ENCODE data around the gene P4HA1. TPM values are rescaled to one million over a fixed set of nuclear protein-coding genes. Genes with fewer than 3 reads are reported as not detected.

The P4HA1 gene
- total and polyA plus RNA-seq, 4 donors, result 10.6 to 72.5 (median 28.6) TPM

DNA sequence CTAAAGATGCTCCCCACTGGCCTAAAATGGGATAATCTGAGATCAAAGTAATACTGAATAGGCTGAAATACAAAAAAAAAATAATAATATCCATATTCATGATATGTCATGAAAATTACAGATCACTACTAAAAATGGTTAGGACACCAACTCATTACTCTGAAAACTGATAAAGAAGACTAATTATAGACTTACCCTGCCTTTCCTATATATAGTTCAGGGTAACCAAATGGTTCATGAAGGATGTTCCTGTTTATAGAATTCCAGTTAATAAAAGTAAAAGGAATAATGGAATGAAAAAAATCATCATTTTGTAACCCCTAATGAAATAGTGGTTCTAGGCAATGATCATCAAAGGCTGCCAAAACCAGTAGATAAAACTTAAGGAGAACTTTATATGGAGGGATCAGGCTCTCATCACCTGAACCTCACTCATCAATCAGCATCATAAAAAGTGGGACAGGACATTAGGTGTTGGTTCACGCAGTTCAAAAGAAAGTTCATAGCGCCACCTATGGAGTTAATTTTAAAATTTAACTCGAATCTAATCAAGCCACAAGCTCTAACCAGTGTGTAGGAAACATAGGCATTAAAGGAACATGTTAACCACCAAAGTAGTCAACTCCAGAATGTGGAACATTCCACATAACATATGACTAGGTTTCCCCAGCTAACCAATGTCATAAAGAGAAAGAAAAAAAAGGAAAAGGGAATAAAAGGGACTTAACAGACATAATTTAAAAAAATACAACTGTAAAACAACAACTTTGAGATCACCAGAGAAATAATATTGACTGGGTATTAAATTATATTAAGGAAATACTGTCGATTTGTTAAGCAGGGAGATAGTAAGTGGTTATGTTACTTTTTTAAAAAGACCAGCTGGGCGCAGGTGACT lies 35.7 kb downstream of the P4HA1 start:
- peaks cover 0 to 2% of the 10 kb centered on the region in 2 donors for H3K36me3 ChIP-seq (ENCODE audit: control insufficient read depth in 1 of 2, insufficient read depth in 2 of 2, low read length in 1 of 2)
- intact Hi-C loops (cut with DNase I), result no loop called here
- no peaks in the 10 kb centered on the region for H3K27me3 ChIP-seq (ENCODE audit: control insufficient read depth in 1 of 2, insufficient read depth in 2 of 2, low read length in 1 of 2)
- H3K27ac ChIP-seq (ENCODE audit: low read depth in 1 of 2, low read length in 2 of 2), result no peak overlapping the region
- no peak for ATAC-seq (ENCODE audit: low FRiP score)
- DNase-seq, result no peak
- no peaks in the 10 kb centered on the region for H3K9me3 ChIP-seq (ENCODE audit: control insufficient read depth, low read length)
- no peak overlapping the region for H3K4me3 ChIP-seq (ENCODE audit: low read length in 2 of 2)
- H3K4me1 ChIP-seq (ENCODE audit: control insufficient read depth in 1 of 2, insufficient read depth in 2 of 2, low read length in 2 of 2), result no peaks in the 10 kb centered on the region
- WGBS, 2 donors, result 40 to 47% methylated on average over 5 of the region's 5 CpGs

DNA sequence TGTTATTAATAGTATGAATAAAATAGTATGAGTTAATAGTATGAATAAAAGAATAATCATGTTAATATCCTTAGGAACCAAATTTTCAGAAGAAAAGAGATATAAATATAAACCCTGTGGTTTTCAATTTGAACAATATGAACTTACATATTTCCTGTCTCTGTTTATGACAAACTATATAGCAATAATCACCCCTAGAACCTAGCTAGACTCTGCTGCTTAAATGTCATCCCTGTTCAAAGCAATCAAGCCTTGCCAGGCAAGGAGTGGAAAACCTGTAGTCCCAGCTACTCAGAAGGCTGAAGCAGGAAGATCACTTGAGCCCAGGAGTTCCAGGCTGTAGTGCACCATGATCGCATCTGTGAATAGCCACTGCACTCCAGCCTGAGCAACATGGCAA lies 36.5 kb downstream of the P4HA1 start:
- Histone ChIP-seq H3K9me3 (ENCODE audit: control insufficient read depth, low read length) (no peaks in the 10 kb centered on the region), H3K36me3 (ENCODE audit: control insufficient read depth in 1 of 2, insufficient read depth in 2 of 2, low read length in 1 of 2) (peaks cover 0 to 2% of the 10 kb centered on the region in 2 donors), H3K27ac (ENCODE audit: low read depth in 1 of 2, low read length in 2 of 2) (no peak overlapping the region), H3K4me3 (ENCODE audit: low read length in 2 of 2) (no peak overlapping the region), H3K27me3 (ENCODE audit: control insufficient read depth in 1 of 2, insufficient read depth in 2 of 2, low read length in 1 of 2) (no peaks in the 10 kb centered on the region), H3K4me1 (ENCODE audit: control insufficient read depth in 1 of 2, insufficient read depth in 2 of 2, low read length in 2 of 2) (no peaks in the 10 kb centered on the region)
- DNase-seq (no peak), ATAC-seq (ENCODE audit: low FRiP score) (no peak)
- 81 to 84% methylated on average over 1 of the region's 1 CpG for WGBS, 2 donors
- intact Hi-C loops (cut with DNase I), result no loop called here

DNA sequence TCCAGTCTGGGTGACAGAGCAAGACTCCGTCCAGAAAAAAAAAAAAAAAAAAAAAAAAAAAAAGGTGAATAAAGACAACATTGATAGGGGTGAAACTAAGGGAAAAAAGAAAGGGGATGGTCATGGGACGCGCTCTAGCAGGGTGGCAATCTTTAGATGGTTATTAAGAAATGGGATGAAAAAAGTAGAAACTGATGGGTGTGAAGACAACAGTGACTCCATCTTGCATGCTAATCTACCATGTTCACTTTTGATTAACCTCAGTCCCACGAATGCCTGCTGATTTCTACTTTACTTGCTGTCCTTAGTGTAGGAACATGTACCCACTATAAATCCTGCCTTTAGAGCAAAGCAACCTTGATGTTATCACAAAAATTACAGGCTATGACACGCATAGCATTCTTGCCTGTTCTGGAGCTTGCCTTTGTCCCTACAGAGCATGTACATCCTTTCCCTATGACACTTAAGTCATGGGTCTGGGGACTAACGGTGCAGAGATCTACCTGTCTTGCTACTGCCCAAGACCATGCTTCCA lies 38.5 kb downstream of the P4HA1 start:
- H3K36me3 ChIP-seq (ENCODE audit: control insufficient read depth in 1 of 2, insufficient read depth in 2 of 2, low read length in 1 of 2), result peaks cover 0 to under 1% of the 10 kb centered on the region in 2 donors
- no peak overlapping the region for H3K27ac ChIP-seq (ENCODE audit: low read depth in 1 of 2, low read length in 2 of 2)
- WGBS, 2 donors, result 95% methylated on average over 6 of the region's 6 CpGs
- intact Hi-C loops (cut with DNase I), result no loop called here
- ATAC-seq (ENCODE audit: low FRiP score) (no peak), DNase-seq (no peak)
- H3K4me1 ChIP-seq (ENCODE audit: control insufficient read depth in 1 of 2, insufficient read depth in 2 of 2, low read length in 2 of 2), result no peaks in the 10 kb centered on the region
- no peak overlapping the region for H3K4me3 ChIP-seq (ENCODE audit: low read length in 2 of 2)
- H3K9me3 ChIP-seq (ENCODE audit: control insufficient read depth, low read length), result no peaks in the 10 kb centered on the region
- no peaks in the 10 kb centered on the region for H3K27me3 ChIP-seq (ENCODE audit: control insufficient read depth in 1 of 2, insufficient read depth in 2 of 2, low read length in 1 of 2)

DNA sequence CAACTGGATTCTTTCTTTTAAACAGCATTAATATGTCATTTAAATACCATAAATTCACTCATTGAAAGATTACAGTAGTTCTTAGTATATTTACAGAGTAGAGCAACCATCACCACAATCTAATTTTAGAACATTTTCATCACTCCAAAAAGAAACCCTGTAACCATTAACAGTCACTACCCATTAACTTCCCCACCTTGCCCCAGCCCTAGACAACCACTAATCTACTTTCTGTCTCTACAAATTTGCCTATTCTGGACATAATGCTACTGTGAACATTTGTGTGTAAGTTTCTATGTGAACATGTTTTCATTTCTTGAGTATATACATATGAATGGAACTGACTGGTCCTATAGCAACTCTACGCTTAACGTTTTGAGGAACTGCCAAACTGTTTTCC lies 42.4 kb downstream of the P4HA1 start:
- WGBS, 2 donors, result 87 to 91% methylated on average over 2 of the region's 2 CpGs
- H3K27me3 ChIP-seq (ENCODE audit: control insufficient read depth in 1 of 2, insufficient read depth in 2 of 2, low read length in 1 of 2), result no peaks in the 10 kb centered on the region
- intact Hi-C loops (cut with DNase I), result no loop called here
- H3K4me3 ChIP-seq (ENCODE audit: low read length in 2 of 2), result no peak overlapping the region
- ATAC-seq (ENCODE audit: low FRiP score) (no peak), DNase-seq (no peak)
- H3K9me3 ChIP-seq (ENCODE audit: control insufficient read depth, low read length), result no peaks in the 10 kb centered on the region
- H3K27ac ChIP-seq (ENCODE audit: low read depth in 1 of 2, low read length in 2 of 2), result no peak overlapping the region
- no peaks in the 10 kb centered on the region for H3K36me3 ChIP-seq (ENCODE audit: control insufficient read depth in 1 of 2, insufficient read depth in 2 of 2, low read length in 1 of 2)
- no peaks in the 10 kb centered on the region for H3K4me1 ChIP-seq (ENCODE audit: control insufficient read depth in 1 of 2, insufficient read depth in 2 of 2, low read length in 2 of 2)

DNA sequence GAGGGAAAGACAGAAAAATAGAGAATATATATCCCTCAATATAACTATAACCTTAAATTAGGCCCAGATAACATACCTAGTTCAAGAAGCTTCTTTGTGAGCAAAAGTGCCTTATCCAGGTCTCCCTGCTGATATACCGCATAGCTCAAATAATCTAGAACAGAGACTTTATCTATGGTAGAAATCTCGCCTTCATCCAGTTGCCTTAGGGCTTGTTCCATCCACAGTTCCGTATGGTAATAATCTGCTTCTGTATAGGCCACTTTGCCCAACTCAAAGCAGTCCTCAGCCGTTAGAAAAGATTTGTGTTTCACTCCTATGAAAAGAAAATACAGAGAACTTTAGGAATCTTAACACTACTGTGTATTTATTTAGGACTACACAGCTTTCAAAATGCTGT lies 43.4 kb downstream of the P4HA1 start:
- Histone ChIP-seq H3K4me3 (ENCODE audit: low read length in 2 of 2) (no peak overlapping the region), H3K4me1 (ENCODE audit: control insufficient read depth in 1 of 2, insufficient read depth in 2 of 2, low read length in 2 of 2) (no peaks in the 10 kb centered on the region), H3K27ac (ENCODE audit: low read depth in 1 of 2, low read length in 2 of 2) (no peak overlapping the region), H3K9me3 (ENCODE audit: control insufficient read depth, low read length) (no peaks in the 10 kb centered on the region), H3K36me3 (ENCODE audit: control insufficient read depth in 1 of 2, insufficient read depth in 2 of 2, low read length in 1 of 2) (no peaks in the 10 kb centered on the region), H3K27me3 (ENCODE audit: control insufficient read depth in 1 of 2, insufficient read depth in 2 of 2, low read length in 1 of 2) (no peaks in the 10 kb centered on the region)
- ATAC-seq (ENCODE audit: low FRiP score) (no peak), DNase-seq (no peak)
- intact Hi-C loops (cut with DNase I), result no loop called here
- 82 to 84% methylated on average over 4 of the region's 4 CpGs for WGBS, 2 donors

DNA sequence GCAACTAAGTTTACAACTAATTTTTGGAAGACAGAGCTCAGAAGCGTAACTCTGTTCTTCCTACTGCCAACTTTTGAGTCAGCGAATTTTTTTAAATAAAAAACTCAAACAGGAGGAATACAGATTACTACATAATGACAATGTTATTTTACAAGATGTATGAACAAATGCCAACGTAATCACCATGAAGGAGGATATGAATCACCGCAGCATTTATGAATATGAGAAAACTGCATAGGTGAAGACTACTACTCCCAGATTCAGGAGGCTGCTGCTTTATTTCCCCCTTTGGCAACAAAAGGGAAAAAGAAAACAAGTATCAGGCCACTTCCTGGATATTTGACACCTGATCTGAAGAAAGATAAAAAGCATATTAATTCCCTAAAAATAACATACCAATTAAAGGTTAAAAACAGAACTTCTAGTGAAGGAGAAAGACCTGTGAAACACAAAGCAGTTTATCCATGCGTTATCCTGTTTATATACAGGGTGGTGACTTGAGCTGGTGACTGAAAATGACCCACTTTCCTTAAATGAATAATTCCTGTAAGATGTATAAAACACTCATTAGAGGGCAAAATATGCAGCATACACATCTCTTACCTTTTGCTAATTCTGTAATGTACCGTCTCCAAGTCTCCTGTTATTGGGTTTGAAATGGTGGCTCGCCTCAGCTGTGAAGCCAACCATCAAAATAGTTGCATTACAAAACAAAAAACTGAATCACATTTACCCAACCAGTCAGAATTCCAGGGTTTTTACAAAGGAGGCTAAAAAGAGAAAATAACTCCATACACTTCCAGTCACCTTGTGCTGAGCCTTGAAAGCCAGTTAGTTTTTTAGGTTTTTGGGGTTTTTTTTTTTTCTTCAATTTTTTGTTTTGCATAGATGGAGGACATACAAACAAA lies 52.0 kb downstream of the P4HA1 start:
- no peaks in the 10 kb centered on the region for H3K27me3 ChIP-seq (ENCODE audit: control insufficient read depth in 1 of 2, insufficient read depth in 2 of 2, low read length in 1 of 2)
- no peak overlapping the region for H3K4me3 ChIP-seq (ENCODE audit: low read length in 2 of 2)
- DNase-seq, result no peak
- no peak overlapping the region for H3K27ac ChIP-seq (ENCODE audit: low read depth in 1 of 2, low read length in 2 of 2)
- H3K36me3 ChIP-seq (ENCODE audit: control insufficient read depth in 1 of 2, insufficient read depth in 2 of 2, low read length in 1 of 2), result no peaks in the 10 kb centered on the region
- no peaks in the 10 kb centered on the region for H3K9me3 ChIP-seq (ENCODE audit: control insufficient read depth, low read length)
- peak; percentile 74 for ATAC-seq (ENCODE audit: low FRiP score)
- WGBS, 2 donors, result 42% methylated on average over 7 of the region's 7 CpGs
- intact Hi-C loops (cut with DNase I), result no loop called here
- no peaks in the 10 kb centered on the region for H3K4me1 ChIP-seq (ENCODE audit: control insufficient read depth in 1 of 2, insufficient read depth in 2 of 2, low read length in 2 of 2)

DNA sequence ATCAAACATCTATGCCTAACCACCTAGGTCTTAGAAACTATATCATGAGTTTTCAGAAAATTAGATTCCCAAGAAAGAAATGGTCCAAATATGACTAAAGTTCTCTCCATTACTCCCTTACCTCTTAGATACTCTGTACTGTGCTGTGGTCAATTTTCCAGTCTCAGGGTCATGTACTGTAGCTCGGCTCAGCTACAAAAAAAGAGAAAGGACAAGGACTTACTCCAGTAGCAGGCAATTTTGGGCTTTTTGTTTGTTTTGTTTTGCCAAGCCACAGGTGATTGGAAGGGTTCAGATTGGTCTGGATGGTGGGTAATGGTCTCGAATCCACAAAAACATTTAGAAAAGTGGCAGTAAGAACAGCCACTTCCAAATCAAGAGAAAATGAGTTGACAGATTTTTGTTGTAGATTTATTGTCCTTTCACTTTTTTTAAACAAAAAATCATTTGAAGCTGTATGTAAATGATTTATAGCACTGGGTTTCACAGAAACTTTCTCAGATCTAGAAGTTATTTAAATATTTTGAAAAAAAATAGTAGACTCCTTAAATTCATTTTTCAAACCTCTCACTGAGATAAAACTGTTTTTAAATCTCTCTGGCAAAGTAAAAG lies 52.8 kb downstream of the P4HA1 start:
- H3K4me3 ChIP-seq (ENCODE audit: low read length in 2 of 2), result no peak overlapping the region
- H3K36me3 ChIP-seq (ENCODE audit: control insufficient read depth in 1 of 2, insufficient read depth in 2 of 2, low read length in 1 of 2), result no peaks in the 10 kb centered on the region
- DNase-seq, result no peak
- H3K27ac ChIP-seq (ENCODE audit: low read depth in 1 of 2, low read length in 2 of 2), result no peak overlapping the region
- no peaks in the 10 kb centered on the region for H3K27me3 ChIP-seq (ENCODE audit: control insufficient read depth in 1 of 2, insufficient read depth in 2 of 2, low read length in 1 of 2)
- no peak for ATAC-seq (ENCODE audit: low FRiP score)
- 29 to 34% methylated on average over 2 of the region's 2 CpGs for WGBS, 2 donors
- intact Hi-C loops (cut with DNase I), result no loop called here
- no peaks in the 10 kb centered on the region for H3K9me3 ChIP-seq (ENCODE audit: control insufficient read depth, low read length)
- no peaks in the 10 kb centered on the region for H3K4me1 ChIP-seq (ENCODE audit: control insufficient read depth in 1 of 2, insufficient read depth in 2 of 2, low read length in 2 of 2)

DNA sequence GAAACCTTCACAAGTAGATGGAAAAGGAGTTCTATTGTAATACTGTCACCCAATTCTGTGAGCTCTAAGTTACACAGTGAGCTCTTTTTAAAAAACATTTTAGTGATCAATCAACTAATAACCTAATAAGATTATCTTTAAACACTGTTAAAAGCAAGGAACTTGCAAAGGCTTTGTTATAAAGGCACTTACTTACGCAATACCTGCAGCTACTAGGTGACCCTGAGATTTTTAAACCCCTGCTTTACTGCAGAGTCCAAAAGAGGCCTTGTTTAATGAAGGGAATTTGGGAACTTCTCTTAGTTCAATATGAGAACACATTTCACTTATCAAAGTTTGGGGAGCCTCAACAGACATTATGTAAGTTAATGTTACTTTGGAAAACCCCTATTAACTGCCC lies 53.3 kb downstream of the P4HA1 start:
- H3K36me3 ChIP-seq (ENCODE audit: control insufficient read depth in 1 of 2, insufficient read depth in 2 of 2, low read length in 1 of 2), result no peaks in the 10 kb centered on the region
- H3K9me3 ChIP-seq (ENCODE audit: control insufficient read depth, low read length), result no peaks in the 10 kb centered on the region
- no peaks in the 10 kb centered on the region for H3K4me1 ChIP-seq (ENCODE audit: control insufficient read depth in 1 of 2, insufficient read depth in 2 of 2, low read length in 2 of 2)
- 90 to 99% methylated on average over 1 of the region's 1 CpG for WGBS, 2 donors
- DNase-seq (no peak), ATAC-seq (ENCODE audit: low FRiP score) (no peak)
- intact Hi-C loops (cut with DNase I), result no loop called here
- no peak overlapping the region for H3K4me3 ChIP-seq (ENCODE audit: low read length in 2 of 2)
- H3K27ac ChIP-seq (ENCODE audit: low read depth in 1 of 2, low read length in 2 of 2), result no peak overlapping the region
- H3K27me3 ChIP-seq (ENCODE audit: control insufficient read depth in 1 of 2, insufficient read depth in 2 of 2, low read length in 1 of 2), result no peaks in the 10 kb centered on the region

All from aorta (tissue), 5 donors.